ENCODE data around the gene HADHA. TPM values are rescaled to one million over a fixed set of nuclear protein-coding genes. Genes with fewer than 3 reads are reported as not detected.
A peak's percentile ranks its signal among the peaks of the same experiment; 100 is the strongest.

The HADHA gene
- polyA plus RNA-seq, 6 donors from 2014 or later, result 77.4 to 118 (median 102) TPM

GRCh38 chr2:26195040-26195984, 49.1 kb downstream of the HADHA start:
- Mint-ChIP-seq H3K27me3 (no peaks in the 10 kb centered on the region), H3K27ac (no peak overlapping the region), H3K4me1 (peaks cover 13 to 22% (median 15%) of the 10 kb centered on the region in 3 donors), H3K9me3 (peaks cover 0 to 20% (median 11%) of the 10 kb centered on the region in 7 donors), H3K4me3 (no peak overlapping the region), H3K36me3 (peaks cover 39 to 45% of the 10 kb centered on the region in 2 donors)
- ATAC-seq (ENCODE audit: low read depth in 2 of 2), result no peak
- no peak for DNase-seq

- peak overlapping the region in 2 of 6 donors; percentile 37 to 54 for H3K27ac Mint-ChIP-seq
- peaks cover 28 to 36% of the 10 kb centered on the region in 2 donors for H3K36me3 Mint-ChIP-seq
- peaks cover 13 to 22% (median 15%) of the 10 kb centered on the region in 3 donors for H3K4me1 Mint-ChIP-seq
- no peaks in the 10 kb centered on the region for H3K27me3 Mint-ChIP-seq
- peaks cover 0 to 18% (median 11%) of the 10 kb centered on the region in 7 donors for H3K9me3 Mint-ChIP-seq
- no peak for DNase-seq
- ATAC-seq (ENCODE audit: low read depth in 2 of 2), result no peak
- no peak overlapping the region for H3K4me3 Mint-ChIP-seq
Measured at GRCh38 chr2:26193578-26194231, 50.7 kb downstream of the HADHA start.

- peaks cover 10 to 17% of the 10 kb centered on the region in 2 donors for H3K36me3 Mint-ChIP-seq
- H3K27me3 Mint-ChIP-seq, result no peaks in the 10 kb centered on the region
- no peak for DNase-seq
- peaks cover 2 to 7% (median 4%) of the 10 kb centered on the region in 3 donors for H3K4me1 Mint-ChIP-seq
- no peak for ATAC-seq (ENCODE audit: low read depth in 2 of 2)
- H3K27ac Mint-ChIP-seq, result peak overlapping the region in 2 of 6 donors; percentile 42 to 60
- no peaks in the 10 kb centered on the region for H3K9me3 Mint-ChIP-seq
- H3K4me3 Mint-ChIP-seq, result no peak overlapping the region
Measured at GRCh38 chr2:26191316-26192159, 52.9 kb downstream of the HADHA start.

GRCh38 chr2:26190369-26190768, 54.1 kb downstream of the HADHA start:
- no peaks in the 10 kb centered on the region for H3K9me3 Mint-ChIP-seq
- H3K27ac Mint-ChIP-seq, result no peak overlapping the region
- peaks cover 0 to 9% (median 8%) of the 10 kb centered on the region in 3 donors for H3K27me3 Mint-ChIP-seq
- no peak for ATAC-seq (ENCODE audit: low read depth in 2 of 2)
- H3K4me3 Mint-ChIP-seq, result no peak overlapping the region
- DNase-seq, result no peak
- peaks cover 2 to 6% (median 5%) of the 10 kb centered on the region in 3 donors for H3K4me1 Mint-ChIP-seq
- peaks cover 5 to 17% of the 10 kb centered on the region in 2 donors for H3K36me3 Mint-ChIP-seq

GRCh38 chr2:26189751-26190150, 54.7 kb downstream of the HADHA start:
- Mint-ChIP-seq H3K4me3 (peak overlapping the region in 1 of 8 donors; percentile 21), H3K27ac (peak overlapping the region in 1 of 6 donors; percentile 71)

GRCh38 chr2:26189123-26189522, 55.3 kb downstream of the HADHA start:
- Mint-ChIP-seq H3K27me3 (peaks cover 0 to 11% (median 9%) of the 10 kb centered on the region in 3 donors), H3K27ac (peak overlapping the region in 1 of 6 donors; percentile 71), H3K4me3 (no peak overlapping the region), H3K4me1 (peaks cover 4 to 11% (median 5%) of the 10 kb centered on the region in 3 donors), H3K36me3 (peaks cover under 1 to 13% of the 10 kb centered on the region in 2 donors), H3K9me3 (no peaks in the 10 kb centered on the region)
- ATAC-seq (ENCODE audit: low read depth in 2 of 2), result no peak
- DNase-seq, result no peak

More at GRCh38 chr2:26189751-26190150, 54.7 kb downstream of the HADHA start:
- ATAC-seq (ENCODE audit: low read depth in 2 of 2) (no peak), DNase-seq (no peak)
- H3K9me3 Mint-ChIP-seq, result no peaks in the 10 kb centered on the region
- H3K4me1 Mint-ChIP-seq, result peaks cover 4 to 11% (median 5%) of the 10 kb centered on the region in 3 donors
- peaks cover 5 to 17% of the 10 kb centered on the region in 2 donors for H3K36me3 Mint-ChIP-seq
- peaks cover 0 to 11% (median 9%) of the 10 kb centered on the region in 3 donors for H3K27me3 Mint-ChIP-seq

- H3K9me3 Mint-ChIP-seq, result no peaks in the 10 kb centered on the region
- H3K27ac Mint-ChIP-seq, result no peak overlapping the region
- H3K27me3 Mint-ChIP-seq, result peaks cover 0 to 11% (median 9%) of the 10 kb centered on the region in 3 donors
- ATAC-seq (ENCODE audit: low read depth in 2 of 2), result no peak
- peaks cover 0 to 8% of the 10 kb centered on the region in 2 donors for H3K36me3 Mint-ChIP-seq
- peak overlapping the region in 2 of 8 donors; percentile 32 to 63 for H3K4me3 Mint-ChIP-seq
- H3K4me1 Mint-ChIP-seq, result peaks cover 4 to 11% (median 5%) of the 10 kb centered on the region in 3 donors
- DNase-seq, result no peak
Measured at GRCh38 chr2:26187537-26188104, 56.8 kb downstream of the HADHA start.

- no peak for ATAC-seq (ENCODE audit: low read depth in 2 of 2)
Measured at GRCh38 chr2:26187114-26187513, 57.3 kb downstream of the HADHA start.

GRCh38 chr2:26185954-26186770, 58.3 kb downstream of the HADHA start:
- ATAC-seq (ENCODE audit: low read depth in 2 of 2), result no peak
- Mint-ChIP-seq H3K9me3 (no peaks in the 10 kb centered on the region), H3K36me3 (peaks cover 0 to 5% of the 10 kb centered on the region in 2 donors), H3K4me3 (peak overlapping the region; percentile 52 to 92 (median 80)), H3K27ac (no peak overlapping the region), H3K4me1 (peaks cover 4 to 11% (median 5%) of the 10 kb centered on the region in 3 donors), H3K27me3 (peaks cover 2 to 20% (median 12%) of the 10 kb centered on the region in 3 donors)
- DNase-seq, result no peak

More at GRCh38 chr2:26187114-26187513, 57.3 kb downstream of the HADHA start:
- peaks cover 0 to 13% (median 9%) of the 10 kb centered on the region in 3 donors for H3K27me3 Mint-ChIP-seq
- no peaks in the 10 kb centered on the region for H3K9me3 Mint-ChIP-seq
- H3K27ac Mint-ChIP-seq, result no peak overlapping the region
- H3K4me3 Mint-ChIP-seq, result peak overlapping the region in 4 of 8 donors; percentile 32 to 66 (median 62)
- H3K36me3 Mint-ChIP-seq, result peaks cover 0 to 8% of the 10 kb centered on the region in 2 donors
- peaks cover 4 to 11% (median 5%) of the 10 kb centered on the region in 3 donors for H3K4me1 Mint-ChIP-seq
- DNase-seq, result no peak

GRCh38 chr2:26185304-26185928, 59.0 kb downstream of the HADHA start:
- no peaks in the 10 kb centered on the region for H3K9me3 Mint-ChIP-seq
- ATAC-seq (ENCODE audit: low read depth in 2 of 2) (no peak), DNase-seq (no peak)
- peak overlapping the region in 2 of 6 donors; percentile 20 to 54 for H3K27ac Mint-ChIP-seq
- peaks cover 9 to 28% (median 20%) of the 10 kb centered on the region in 3 donors for H3K27me3 Mint-ChIP-seq
- peaks cover 4 to 11% (median 5%) of the 10 kb centered on the region in 3 donors for H3K4me1 Mint-ChIP-seq
- H3K4me3 Mint-ChIP-seq, result peak overlapping the region; percentile 52 to 92 (median 80)
- peaks cover 0 to 8% of the 10 kb centered on the region in 2 donors for H3K36me3 Mint-ChIP-seq

GRCh38 chr2:26184555-26185303, 59.7 kb downstream of the HADHA start:
- H3K27me3 Mint-ChIP-seq, result peaks cover 14 to 34% (median 27%) of the 10 kb centered on the region in 3 donors

More at GRCh38 chr2:26184555-26185303, 59.7 kb downstream of the HADHA start:
- DNase-seq (peak; percentile 75), ATAC-seq (ENCODE audit: low read depth in 2 of 2) (peak; percentile 97)
- Mint-ChIP-seq H3K36me3 (peaks cover 0 to 8% of the 10 kb centered on the region in 2 donors), H3K4me1 (peaks cover 5 to 16% (median 7%) of the 10 kb centered on the region in 3 donors), H3K9me3 (no peaks in the 10 kb centered on the region), H3K4me3 (peak overlapping the region in 7 of 8 donors; percentile 21 to 81 (median 47)), H3K27ac (peak overlapping the region in 1 of 6 donors; percentile 20)

All from naive B cell (primary cell).